H9 (cell line): ENCODE data around the gene FAM174B. TPM values are rescaled to one million over a fixed set of nuclear protein-coding genes. Genes with fewer than 3 reads are reported as not detected.

Experiments
- DNase-seq: peaks from one replicate; pipeline ENCODE4 v3.0.0-alpha.2; 2017
- H2AFZ ChIP-seq: one replicate; pipeline ENCODE4 v1.6.1; 2013; ENCODE audit warnings: mild to moderate bottlenecking, low read length, control low read depth, moderate library complexity
- H2AK5ac ChIP-seq: 2 replicates; pipeline ENCODE4 v1.6.1; 2013; ENCODE audit warnings: low read length, control low read depth, mixed read lengths; ENCODE audit not compliant: insufficient read length
- H2BK120ac ChIP-seq: one replicate; pipeline ENCODE4 v1.6.1; 2013; ENCODE audit warnings: low read depth, mild to moderate bottlenecking, low read length, control low read depth, inconsistent platforms; ENCODE audit not compliant: poor library complexity, severe bottlenecking
- H2BK12ac ChIP-seq: 2 replicates; pipeline ENCODE4 v1.6.1; 2013; ENCODE audit warnings: low read length, control low read depth, mixed read lengths, low read depth; ENCODE audit not compliant: insufficient read length
- H2BK15ac ChIP-seq: 2 replicates; pipeline ENCODE4 v1.6.1; 2013; ENCODE audit warnings: low read depth, low read length, control low read depth
- H2BK20ac ChIP-seq: one replicate; pipeline ENCODE4 v1.6.1; 2013; ENCODE audit warnings: low read depth, mild to moderate bottlenecking, low read length, control low read depth, inconsistent platforms; ENCODE audit not compliant: poor library complexity, severe bottlenecking
- H2BK5ac ChIP-seq: 2 replicates; pipeline ENCODE4 v1.6.1; 2013; ENCODE audit warnings: low read length, control low read depth, mixed read lengths; ENCODE audit not compliant: insufficient read length
- H3K14ac ChIP-seq: 2 replicates; pipeline ENCODE4 v1.6.1; 2013; ENCODE audit warnings: low read length, control low read depth; ENCODE audit not compliant: insufficient read depth
- H3K18ac ChIP-seq: 2 replicates; pipeline ENCODE4 v1.6.1; 2013; ENCODE audit warnings: low read depth, mild to moderate bottlenecking, mixed read lengths, low read length, control low read depth; ENCODE audit not compliant: insufficient read length
- H3K23ac ChIP-seq: 2 replicates; pipeline ENCODE4 v1.6.1; 2013; ENCODE audit warnings: low read length, control low read depth, mixed read lengths, low read depth; ENCODE audit not compliant: insufficient read length
- H3K23me2 ChIP-seq: 2 replicates; pipeline ENCODE4 v1.6.1; 2013; ENCODE audit warnings: low read depth, mild to moderate bottlenecking, mixed read lengths, low read length, control low read depth; ENCODE audit not compliant: insufficient read length, poor library complexity, severe bottlenecking
- H3K27ac ChIP-seq: 2 replicates; pipeline ENCODE4 v1.5.1; 2013; ENCODE audit warnings: low read length, control low read depth, mixed read lengths, low read depth; ENCODE audit not compliant: insufficient read length
- H3K27me3 ChIP-seq: 2 replicates; pipeline ENCODE4 v1.6.1; 2013; ENCODE audit warnings: low read length, control low read depth, inconsistent platforms; ENCODE audit not compliant: insufficient read depth
- H3K4ac ChIP-seq: 2 replicates; pipeline ENCODE4 v1.6.1; 2013; ENCODE audit warnings: low read depth, mild to moderate bottlenecking, control low read depth, inconsistent platforms, low read length, moderate library complexity
- H3K4me1 ChIP-seq: 2 replicates; pipeline ENCODE4 v1.6.1; 2013; ENCODE audit warnings: low read length, control low read depth, inconsistent platforms; ENCODE audit not compliant: insufficient read depth
- H3K4me2 ChIP-seq: 2 replicates; pipeline ENCODE4 v1.6.1; 2013; ENCODE audit warnings: low read length, control low read depth, mixed read lengths; ENCODE audit not compliant: insufficient read length, insufficient read depth
- H3K56ac ChIP-seq: 2 replicates; pipeline ENCODE4 v1.6.1; 2013; ENCODE audit warnings: low read depth, mild to moderate bottlenecking, mixed read lengths, low read length, control low read depth; ENCODE audit not compliant: insufficient read length
- H3K79me1 ChIP-seq: 2 replicates; pipeline ENCODE4 v1.6.1; 2013; ENCODE audit warnings: low read depth, mild to moderate bottlenecking, moderate library complexity, low read length, control low read depth, inconsistent platforms; ENCODE audit not compliant: insufficient read depth, poor library complexity, severe bottlenecking
- H3K79me2 ChIP-seq: 2 replicates; pipeline ENCODE4 v1.6.1; 2013; ENCODE audit warnings: low read length, control low read depth, inconsistent platforms; ENCODE audit not compliant: insufficient read depth
- H3K9ac ChIP-seq: 2 replicates; pipeline ENCODE4 v1.6.1; 2013; ENCODE audit warnings: low read length, control low read depth, mixed read lengths; ENCODE audit not compliant: insufficient read length; ENCODE audit errors: extremely low read depth
- H3K9me3 ChIP-seq: one replicate; pipeline ENCODE4 v1.6.1; 2013; ENCODE audit warnings: low read depth, low read length, inconsistent platforms; ENCODE audit not compliant: control insufficient read depth
- H3T11ph ChIP-seq: one replicate; pipeline ENCODE4 v1.6.1; 2013; ENCODE audit warnings: mild to moderate bottlenecking, low read length, control low read depth, inconsistent platforms
- H4K20me1 ChIP-seq: one replicate; pipeline ENCODE4 v1.6.1; 2013; ENCODE audit not compliant: control insufficient read depth, insufficient read length, insufficient read depth
- H4K5ac ChIP-seq: 2 replicates; pipeline ENCODE4 v1.6.1; 2013; ENCODE audit warnings: low read depth, mild to moderate bottlenecking, mixed read lengths, low read length, control low read depth; ENCODE audit not compliant: insufficient read length
- H4K8ac ChIP-seq: replicated peaks from 2 replicates; pipeline ENCODE4 v1.6.1; 2013; ENCODE audit warnings: low read length, control low read depth, mixed read lengths, low read depth; ENCODE audit not compliant: insufficient read length
- H4K91ac ChIP-seq: 2 replicates; pipeline ENCODE4 v1.6.1; 2013; ENCODE audit warnings: low read depth, mild to moderate bottlenecking, moderate library complexity, mixed read lengths, low read length, control low read depth; ENCODE audit not compliant: insufficient read length
- H3K27ac Mint-ChIP-seq, 3 experiments: 2 replicates in 2 of 3; 3 replicates in 1 of 3; pipeline ENCODE4 v1.8.0; 2020 to 2021; ENCODE audit warnings: mixed read lengths in 3 of 3, mild to moderate bottlenecking in 1 of 3, moderate library complexity in 1 of 3
- H3K27me3 Mint-ChIP-seq: 2 replicates; pipeline ENCODE4 v1.8.0; 2021; ENCODE audit warnings: low read depth, mild to moderate bottlenecking, moderate library complexity, mixed read lengths
- H3K36me3 Mint-ChIP-seq, 3 experiments: 2 replicates in 2 of 3; 3 replicates in 1 of 3; pipeline ENCODE4 v1.8.0; 2020 to 2021; ENCODE audit warnings: low read depth in 3 of 3, mixed read lengths in 3 of 3; ENCODE audit not compliant: insufficient read depth in 1 of 3
- H3K4me1 Mint-ChIP-seq, 2 experiments: 2 replicates each; pipeline ENCODE4 v1.8.0; 2020; ENCODE audit warnings: mixed read lengths in 2 of 2
- H3K4me3 Mint-ChIP-seq, 2 experiments: 2 replicates in 1 of 2; 3 replicates in 1 of 2; pipeline ENCODE4 v1.8.0; 2020 to 2021; ENCODE audit warnings: mild to moderate bottlenecking in 2 of 2, mixed read lengths in 2 of 2, moderate library complexity in 1 of 2
- H3K9me3 Mint-ChIP-seq, 2 experiments: 2 replicates in 1 of 2; 3 replicates in 1 of 2; pipeline ENCODE4 v1.8.0; 2020; ENCODE audit warnings: mild to moderate bottlenecking in 2 of 2, mixed read lengths in 2 of 2, moderate library complexity in 1 of 2
- CTCF ChIP-seq: fragments of 200-600 bp; sonication (generic); conservative IDR thresholded peaks from 3 replicates; pipeline ENCODE4 v1.8.0; 2021; ENCODE audit warnings: antibody characterized with exemption, mild to moderate bottlenecking
- WGBS: extraction: QIAGEN DNeasy Blood & Tissue Kit; methylation state at CpG from one replicate; pipeline ENCODE4 v1.1.7; 2013; ENCODE audit warnings: missing lambda C conversion rate, low lambda C conversion rate, mixed read lengths; ENCODE audit not compliant: insufficient read length; ENCODE audit errors: extremely low coverage; 5-methylcytosine and 5-hydroxymethylcytosine counted together
- total RNA-seq: library from RNA; stranded (reverse); gene quantifications from 2 replicates; pipeline ENCODE4 v1.2.1, GENCODE V29; 2021

Gene FAM174B
- total RNA-seq, 1 experiment from 2014 or later = 38.0 TPM

GRCh38 chr15:92586383-92586942, 69.1 kb downstream of the FAM174B start:
- Histone ChIP-seq H3K4me2 (no peak overlapping the region), H3K79me2 (no peaks in the 10 kb centered on the region), H3K56ac (no peak overlapping the region), H3T11ph (no peak overlapping the region), H3K18ac (no peak overlapping the region), H4K8ac (no peak overlapping the region), H2AFZ (no peak overlapping the region), H2AK5ac (no peak overlapping the region), H3K4me1 (no peaks in the 10 kb centered on the region), H3K23ac (no peak overlapping the region), H2BK15ac (no peak overlapping the region), H2BK5ac (no peak overlapping the region), H2BK120ac (no peak overlapping the region), H2BK12ac (no peak overlapping the region), H3K9me3 (no peaks in the 10 kb centered on the region), H3K14ac (no peak overlapping the region), H4K5ac (no peak overlapping the region), H2BK20ac (no peak overlapping the region), H3K23me2 (no peaks in the 10 kb centered on the region), H3K27me3 (no peaks in the 10 kb centered on the region), H3K9ac (no peak overlapping the region), H3K27ac (no peak overlapping the region), H3K79me1 (no peaks in the 10 kb centered on the region), H4K91ac (no peak overlapping the region), H4K20me1 (no peaks in the 10 kb centered on the region), H3K4ac (no peak overlapping the region)
- Mint-ChIP-seq H3K36me3 (peaks cover 0 to 18% (median 1%) of the 10 kb centered on the region in 3 experiments; a peak in 2 of 7 replicates), H3K27ac (no peak overlapping the region), H3K27me3 (peaks cover 12% of the 10 kb centered on the region), H3K9me3 (peaks cover 13 to 15% of the 10 kb centered on the region in 2 experiments; a peak in 4 of 5 replicates), H3K4me3 (no peak overlapping the region), H3K4me1 (peaks cover 2 to 6% of the 10 kb centered on the region in 2 experiments; a peak in 2 of 4 replicates)
- WGBS = no CpG with 5 or more reads among the region's 8 CpGs
- no peak for TF ChIP-seq CTCF
- no peak for DNase-seq
